HG03039 (cell line): ENCODE data around the gene OR4D1.
"Not testable (repeated sequence)": the region's sequence is repeated elsewhere in the genome, so short reads cannot be mapped to it uniquely, and the experiment has no call there.

Experiments
- ATAC-seq: cut with Tn5 transposase; IDR thresholded peaks from one replicate; pipeline ENCODE4 v1.9.1; 2021; ENCODE audit warnings: mild to moderate bottlenecking, moderate library complexity; ENCODE audit not compliant: unreplicated experiment

OR4D1 gene

GRCh38 chr17:58147930-58148434 lies at the start of gene OR4D1:
Gene OR4D1, plus strand, starts transcription at chr17:58148384. Its CDS starts 6,770 bp downstream, at chr17:58155154.
- no peak for ATAC-seq

GRCh38 chr17:58100506-58100905 lies 47.7 kb upstream of the OR4D1 start:
- no peak for ATAC-seq

GRCh38 chr17:58101898-58102297 lies 46.3 kb upstream of the OR4D1 start:
- ATAC-seq: not testable (repeated sequence)

GRCh38 chr17:58105093-58105492 lies 43.1 kb upstream of the OR4D1 start:
- no peak for ATAC-seq

- ATAC-seq: no peak
Observed at GRCh38 chr17:58107306-58107705, 40.9 kb upstream of the OR4D1 start.

- ATAC-seq: no peak
Observed at GRCh38 chr17:58109197-58109596, 39.0 kb upstream of the OR4D1 start.

GRCh38 chr17:58110012-58110411 lies 38.2 kb upstream of the OR4D1 start:
- no peak for ATAC-seq

GRCh38 chr17:58111676-58112075 lies 36.5 kb upstream of the OR4D1 start:
- ATAC-seq: no peak

GRCh38 chr17:58112970-58113631 lies 35.1 kb upstream of the OR4D1 start:
- ATAC-seq: no peak

- no peak for ATAC-seq
Observed at GRCh38 chr17:58113947-58114346, 34.2 kb upstream of the OR4D1 start.

- ATAC-seq: no peak
Observed at GRCh38 chr17:58117382-58117781, 30.8 kb upstream of the OR4D1 start.

GRCh38 chr17:58119491-58119890 lies 28.7 kb upstream of the OR4D1 start:
- ATAC-seq: no peak

GRCh38 chr17:58120195-58120822 lies 27.9 kb upstream of the OR4D1 start:
- no peak for ATAC-seq

GRCh38 chr17:58121925-58122324 lies 26.3 kb upstream of the OR4D1 start:
- no peak for ATAC-seq

GRCh38 chr17:58127846-58128245 lies 20.3 kb upstream of the OR4D1 start:
- ATAC-seq: no peak

GRCh38 chr17:58132697-58133096 lies 15.5 kb upstream of the OR4D1 start:
- not testable (repeated sequence) for ATAC-seq

- no peak for ATAC-seq
Observed at GRCh38 chr17:58136669-58137279, 11.4 kb upstream of the OR4D1 start.

- ATAC-seq: no peak
Observed at GRCh38 chr17:58141505-58141904, 6.7 kb upstream of the OR4D1 start.

GRCh38 chr17:58143335-58143734 lies 4.8 kb upstream of the OR4D1 start:
- ATAC-seq: not testable (repeated sequence)

- no peak for ATAC-seq
Observed at GRCh38 chr17:58144801-58145200, 3.4 kb upstream of the OR4D1 start.

- no peak for ATAC-seq
Observed at GRCh38 chr17:58148609-58149008, 425 bp downstream of the OR4D1 start.

GRCh38 chr17:58150394-58150793 lies 2.2 kb downstream of the OR4D1 start:
- no peak for ATAC-seq
